Suprapubic skin (tissue), 4 donors: Measurements from ENCODE around the gene EFNA2.

Experiments
- CTCF ChIP-seq, 2 donors: fragments of 200-600 bp in 1 of 2; fragments of 450-650 bp in 1 of 2; sonication (generic) in 1 of 2; IDR thresholded peaks; one replicate each; pipeline ENCODE4 v1.5.1; 2016 to 2019; ENCODE audit warnings: antibody characterized with exemption in 2 of 2, mild to moderate bottlenecking in 1 of 2, moderate library complexity in 1 of 2
- EP300 ChIP-seq: sonication (generic); formaldehyde crosslinking; IDR thresholded peaks from one replicate; pipeline ENCODE4 v1.6.1; 2017; ENCODE audit warnings: antibody characterized with exemption
- POLR2A ChIP-seq, 2 donors: fragments of 450-650 bp; IDR thresholded peaks; one replicate each; pipeline ENCODE4 v1.6.1; 2017; ENCODE audit warnings: antibody characterized with exemption in 2 of 2, mild to moderate bottlenecking in 2 of 2, moderate library complexity in 2 of 2
- POLR2AphosphoS5 ChIP-seq, 3 donors: sonication (generic); formaldehyde crosslinking; IDR thresholded peaks; one replicate each; pipeline ENCODE4 v1.6.1; 2017; ENCODE audit warnings: antibody characterized with exemption in 3 of 3

GRCh38 chr19:1304197-1304924 is 18.7 kb downstream of the EFNA2 start:
- no peak for TF ChIP-seq CTCF (IDR thresholded peaks at IDR 0.05)
- no peak for TF ChIP-seq POLR2A (IDR thresholded peaks at IDR 0.05)
- no peak for TF ChIP-seq EP300
- TF ChIP-seq POLR2AphosphoS5 (IDR thresholded peaks at IDR 0.05): no peak
